SK-MEL-5 (cell line): ENCODE data around the gene WIPI1. TPM values are rescaled to one million over a fixed set of nuclear protein-coding genes. Genes with fewer than 3 reads are reported as not detected.
A peak's percentile ranks its signal among the peaks of the same experiment; 100 is the strongest.

Experiments used
- DNase-seq: peaks from one replicate; pipeline ENCODE4 v3.0.0-alpha.2; 2016; ENCODE audit warnings: low read depth, low spot score
- in situ Hi-C: cut with HindIII; loops from 2 replicates; pipeline ENCODE4 v1.10.0; 2016; ENCODE audit warnings: low sequenced_read_pairs, high pct_unique_total_duplicates, low pct_unique_long_range_greater_than_20kb
- total RNA-seq: library from RNA; depleted of rRNA; stranded (reverse); fragments of >200 nt; shearing (Covaris generic); gene quantifications from 2 replicates; pipeline ENCODE4 v1.2.3, GENCODE V29; 2014

Gene WIPI1
- total RNA-seq, 1 experiment from 2014 or later, result 643 TPM

GRCh38 chr17:68463211-68464019 lies 6.1 kb upstream of the WIPI1 start:
- in situ Hi-C loops, result no loop called here

GRCh38 chr17:68462381-68463210 lies 5.3 kb upstream of the WIPI1 start:
- in situ Hi-C loops, result no loop called here

More at GRCh38 chr17:68463211-68464019, 6.1 kb upstream of the WIPI1 start:
- DNase-seq, result no peak

GRCh38 chr17:68461589-68461988 lies 4.3 kb upstream of the WIPI1 start:
- DNase-seq, result no peak
- in situ Hi-C loops, result no loop called here

More at GRCh38 chr17:68462381-68463210, 5.3 kb upstream of the WIPI1 start:
- DNase-seq, result peak; percentile 96

GRCh38 chr17:68461122-68461539 lies 3.8 kb upstream of the WIPI1 start:
- no peak for DNase-seq
- in situ Hi-C loops, result no loop called here

- no peak for DNase-seq
- in situ Hi-C loops, result no loop called here
Observed at GRCh38 chr17:68460715-68461114, 3.4 kb upstream of the WIPI1 start.

- in situ Hi-C loops, result no loop called here
Observed at GRCh38 chr17:68460146-68460545, 2.9 kb upstream of the WIPI1 start.

GRCh38 chr17:68459037-68459639 lies 1.8 kb upstream of the WIPI1 start:
- in situ Hi-C loops, result no loop called here

More at GRCh38 chr17:68460146-68460545, 2.9 kb upstream of the WIPI1 start:
- DNase-seq, result no peak

GRCh38 chr17:68458260-68459036 lies 1.2 kb upstream of the WIPI1 start:
- peak; percentile 53 for DNase-seq
- in situ Hi-C loops, result no loop called here

More at GRCh38 chr17:68459037-68459639, 1.8 kb upstream of the WIPI1 start:
- DNase-seq, result no peak

- DNase-seq, result peak; percentile 100
- in situ Hi-C loops, result no loop called here
Observed at GRCh38 chr17:68457539-68458259, 403 bp upstream of the WIPI1 start.

GRCh38 chr17:68456339-68457167 lies 743 bp downstream of the WIPI1 start:
- peak; percentile 97 for DNase-seq
- in situ Hi-C loops, result no loop called here

- DNase-seq, result peak; percentile 95
Observed at GRCh38 chr17:68455901-68456338, 1.4 kb downstream of the WIPI1 start.

GRCh38 chr17:68453991-68454665 lies 3.2 kb downstream of the WIPI1 start:
- in situ Hi-C loops, result no loop called here
- no peak for DNase-seq

More at GRCh38 chr17:68455901-68456338, 1.4 kb downstream of the WIPI1 start:
- in situ Hi-C loops, result no loop called here

GRCh38 chr17:68452724-68453290 lies 4.5 kb downstream of the WIPI1 start:
- no peak for DNase-seq
- in situ Hi-C loops, result no loop called here

- in situ Hi-C loops, result no loop called here
- no peak for DNase-seq
Observed at GRCh38 chr17:68451670-68452354, 5.5 kb downstream of the WIPI1 start.

- DNase-seq, result no peak
- in situ Hi-C loops, result no loop called here
Observed at GRCh38 chr17:68450801-68451200, 6.5 kb downstream of the WIPI1 start.
